HTERT RPE-1 (cell line): ENCODE results near the gene DST.

ENCODE experiments used
- in situ Hi-C: fragments of 300-500 bp; cut with MboI; formaldehyde crosslinking; loops from 4 replicates; pipeline ENCODE4 v1.14.3; 2020; ENCODE audit warnings: low sequenced_read_pairs

Gene DST

GRCh38 chr6:56625356-56625755 is 17.3 kb downstream of the DST start:
- in situ Hi-C loops = no loop called here

GRCh38 chr6:56624728-56625069 is 18.0 kb downstream of the DST start:
- in situ Hi-C loops = no loop called here

GRCh38 chr6:56624046-56624727 is 18.5 kb downstream of the DST start:
- in situ Hi-C loops = no loop called here

GRCh38 chr6:56620229-56620868 is 22.3 kb downstream of the DST start:
- in situ Hi-C loops = no loop called here

GRCh38 chr6:56618050-56618449 is 24.6 kb downstream of the DST start:
- in situ Hi-C loops = no loop called here

- in situ Hi-C loops = no loop called here
These were observed 25.7 kb downstream of the DST start for GRCh38 chr6:56616967-56617366.

- in situ Hi-C loops = no loop called here
These were observed 29.3 kb downstream of the DST start for GRCh38 chr6:56613247-56613851.

GRCh38 chr6:56608332-56608731 is 34.4 kb downstream of the DST start:
- in situ Hi-C loops = no loop called here

GRCh38 chr6:56607111-56607752 is 35.5 kb downstream of the DST start:
- in situ Hi-C loops = no loop called here

- in situ Hi-C loops = no loop called here
These were observed 37.3 kb downstream of the DST start for GRCh38 chr6:56605435-56605834.

GRCh38 chr6:56604186-56604585 is 38.5 kb downstream of the DST start:
- in situ Hi-C loops = no loop called here

GRCh38 chr6:56601390-56601789 is 41.3 kb downstream of the DST start:
- in situ Hi-C loops = no loop called here

- in situ Hi-C loops = loop anchor here (25.0 kb wide), 1 partner anchor 233 kb away; no protein-coding TSS in a partner anchor
These were observed 47.1 kb downstream of the DST start for GRCh38 chr6:56595490-56596122.

GRCh38 chr6:56594699-56595098 is 48.0 kb downstream of the DST start:
- in situ Hi-C loops = loop anchor here (25.0 kb wide), 1 partner anchor 232 kb away; no protein-coding TSS in a partner anchor

GRCh38 chr6:56593801-56594318 is 48.8 kb downstream of the DST start:
- in situ Hi-C loops = loop anchor here (25.0 kb wide), 1 partner anchor 232 kb away; no protein-coding TSS in a partner anchor

GRCh38 chr6:56582236-56582635 is 60.5 kb downstream of the DST start:
- in situ Hi-C loops = loop anchor here (25.0 kb wide), 1 partner anchor 220 kb away; no protein-coding TSS in a partner anchor

GRCh38 chr6:56581296-56581925 is 61.3 kb downstream of the DST start:
- in situ Hi-C loops = loop anchor here (25.0 kb wide), 1 partner anchor 219 kb away; no protein-coding TSS in a partner anchor

GRCh38 chr6:56580271-56580670 is 62.4 kb downstream of the DST start:
- in situ Hi-C loops = loop anchor here (25.0 kb wide), 1 partner anchor 218 kb away; no protein-coding TSS in a partner anchor

GRCh38 chr6:56579155-56579851 is 63.4 kb downstream of the DST start:
- in situ Hi-C loops = loop anchor here (25.0 kb wide), 1 partner anchor 217 kb away; no protein-coding TSS in a partner anchor
